ENCODE measurements around the gene PON1.

PON1 gene

DNA sequence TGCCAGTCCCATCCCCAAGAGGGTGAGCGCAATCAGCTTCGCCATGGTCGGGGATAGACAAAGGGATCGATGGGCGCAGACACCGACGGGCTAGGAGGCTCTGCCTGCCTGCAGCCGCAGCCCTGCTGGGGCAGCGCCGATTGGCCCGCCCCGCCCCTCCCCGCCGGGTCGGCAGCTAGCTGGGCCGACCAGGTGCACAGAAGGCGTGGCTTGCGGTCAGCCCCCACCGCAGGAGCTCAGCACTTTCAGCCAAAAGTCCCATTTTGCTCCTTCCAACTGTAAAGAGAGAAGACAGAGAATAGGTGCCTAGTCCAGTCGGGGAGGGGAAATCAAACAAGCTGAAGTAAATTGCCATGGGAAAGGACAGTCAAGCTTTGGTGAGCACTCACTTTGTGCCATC is at the start of gene PON1:
TSS of gene PON1 (minus strand) at position 102 of the 400 bp plus-strand sequence. CDS start at position 45, 57 bp downstream.
- no peak for DNase-seq

DNA sequence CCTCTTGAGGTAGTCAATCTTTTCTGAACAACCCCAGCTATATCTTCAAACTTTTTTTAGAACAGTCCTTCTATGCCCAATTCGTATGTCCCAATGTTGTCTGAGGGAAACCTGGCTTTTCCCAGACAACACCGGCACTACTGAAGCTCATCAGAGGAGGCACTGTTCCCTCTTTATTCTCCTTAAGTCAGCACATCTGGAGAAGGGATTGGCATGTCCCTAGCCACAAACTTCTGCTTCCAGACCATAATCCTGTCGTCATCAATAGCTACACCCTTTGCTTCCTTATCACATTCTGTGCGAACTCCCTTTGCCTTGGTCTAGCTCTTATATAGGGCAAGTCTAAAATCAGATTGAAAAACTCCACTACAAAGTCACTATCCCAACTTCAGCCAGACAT is 49.0 kb upstream of the PON1 start:
- no peak for DNase-seq

DNA sequence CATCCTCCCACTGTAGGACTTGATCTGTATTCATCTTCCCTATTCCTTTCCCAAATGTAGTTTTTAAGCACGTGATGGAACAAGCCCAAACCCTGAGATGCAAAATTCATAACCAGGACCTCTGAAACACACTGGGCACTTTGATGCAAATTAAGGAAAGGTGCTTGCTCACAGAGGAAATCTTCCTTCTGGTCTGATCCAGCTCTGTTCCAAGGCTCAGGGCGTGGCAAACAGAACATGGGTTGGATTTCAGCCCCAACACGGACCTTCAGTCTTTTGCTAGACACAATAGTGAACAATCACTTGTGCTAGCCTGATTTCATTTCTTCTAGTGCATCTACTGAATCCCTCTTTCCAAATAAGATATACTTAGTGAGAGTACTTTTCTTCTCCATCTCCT is 43.9 kb upstream of the PON1 start:
- DNase-seq: no peak

DNA sequence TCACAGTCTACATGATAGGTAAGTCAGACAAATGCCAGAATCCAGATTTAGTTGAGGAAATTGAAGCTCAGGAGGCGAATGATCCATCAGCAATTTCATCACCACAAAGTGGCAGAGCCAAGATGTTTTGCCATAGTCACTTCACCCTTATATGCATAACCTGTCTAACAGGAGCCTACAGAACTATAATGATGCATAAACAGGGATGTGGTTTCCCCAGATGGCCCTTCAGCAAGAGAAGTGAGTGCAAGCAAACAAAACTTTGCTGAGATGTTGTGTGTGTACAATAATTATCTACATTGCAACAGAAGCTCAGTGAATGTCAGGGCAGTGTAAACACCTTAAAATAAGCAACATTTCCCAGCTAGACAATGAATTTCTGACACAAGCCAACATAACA is 43.3 kb upstream of the PON1 start:
- no peak for DNase-seq

DNA sequence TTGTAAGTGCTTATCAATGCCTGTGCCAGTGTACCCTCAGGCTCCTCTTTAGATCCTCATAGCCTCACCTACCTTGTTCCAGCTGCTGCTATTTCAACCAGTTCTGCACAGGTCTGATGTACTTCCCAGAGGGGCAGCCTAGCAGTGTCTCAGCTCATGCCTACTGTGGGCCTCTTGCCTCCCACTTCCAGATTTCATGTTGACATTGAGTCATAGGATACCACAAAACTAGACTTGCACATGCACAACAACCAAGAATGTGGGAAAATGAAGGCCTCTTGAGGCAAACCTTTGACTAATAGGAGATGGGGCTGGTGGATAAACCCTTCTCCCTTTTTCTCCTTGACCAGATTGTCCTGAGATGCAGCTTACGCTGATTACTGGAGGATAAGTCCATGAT is 40.8 kb upstream of the PON1 start:
- no peak for DNase-seq

DNA sequence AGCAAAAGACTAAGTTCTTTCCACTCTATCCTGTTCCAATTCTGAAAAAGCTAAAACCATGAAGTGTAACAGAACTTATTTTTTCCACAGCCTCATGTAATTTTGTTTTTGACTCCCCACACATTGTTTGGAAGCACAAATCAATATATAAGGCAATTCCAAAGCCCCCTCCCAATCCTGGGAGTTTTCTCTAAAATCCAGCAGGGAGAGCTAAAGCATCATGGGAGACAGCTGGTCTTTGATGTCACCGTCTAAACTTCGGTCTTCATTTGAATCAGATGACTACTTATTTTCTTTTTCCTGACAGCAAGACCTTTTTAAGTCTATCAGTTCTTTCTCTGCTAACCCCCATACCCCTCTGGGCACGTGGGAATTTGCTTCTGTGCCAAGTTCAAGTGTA is 33.3 kb upstream of the PON1 start:
- no peak for DNase-seq

DNA sequence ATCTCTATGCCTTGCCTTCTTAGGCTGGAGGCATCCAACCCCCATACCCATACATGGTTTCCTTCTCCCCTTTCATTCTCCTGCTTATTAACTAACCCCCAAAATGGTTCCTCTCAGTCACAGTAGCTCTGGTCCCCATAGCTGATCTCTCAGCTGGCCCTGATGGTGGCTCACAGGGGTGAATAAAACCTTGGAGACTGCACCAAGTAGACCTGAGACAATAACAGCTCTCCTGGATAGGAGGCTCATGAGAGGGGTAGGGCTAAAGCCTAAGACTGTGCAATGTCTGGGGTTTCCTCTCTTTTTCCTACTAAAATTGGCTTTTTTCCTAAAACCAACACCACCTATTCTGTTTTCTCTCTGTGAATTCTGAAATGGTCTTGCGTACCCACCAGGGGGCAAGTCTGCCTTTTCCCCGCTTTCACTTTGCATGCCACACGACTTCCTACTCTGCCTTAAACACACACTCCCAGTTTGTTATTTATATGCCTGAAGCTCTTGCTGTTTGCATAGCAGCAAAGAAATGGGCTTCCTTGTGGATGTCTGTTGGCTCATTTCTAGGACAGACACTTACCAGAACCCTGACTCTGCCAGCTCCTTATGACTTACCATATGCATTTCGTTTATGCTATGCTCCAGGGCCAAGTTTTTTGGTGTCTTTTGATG is 18.4 kb upstream of the PON1 start:
- no peak for DNase-seq

DNA sequence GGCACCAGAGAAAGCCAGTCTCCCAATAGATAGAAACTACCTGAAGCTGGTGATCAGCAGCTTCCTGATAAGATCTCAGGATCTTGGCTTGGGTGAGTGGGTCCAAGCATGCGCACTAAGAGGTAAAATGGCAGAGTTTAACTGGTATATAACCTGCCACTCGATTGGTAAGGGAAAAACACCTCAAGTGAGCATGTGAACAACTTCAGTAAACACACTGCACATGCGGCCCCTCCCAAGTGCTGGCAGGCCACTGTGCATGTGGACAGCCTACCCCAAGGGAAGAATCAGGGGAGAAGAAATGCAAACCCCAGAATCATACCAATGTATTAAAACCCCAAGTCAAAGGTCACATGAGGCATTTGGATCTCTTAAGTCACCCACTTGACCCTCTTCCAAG is 17.7 kb upstream of the PON1 start:
- no peak for DNase-seq

DNA sequence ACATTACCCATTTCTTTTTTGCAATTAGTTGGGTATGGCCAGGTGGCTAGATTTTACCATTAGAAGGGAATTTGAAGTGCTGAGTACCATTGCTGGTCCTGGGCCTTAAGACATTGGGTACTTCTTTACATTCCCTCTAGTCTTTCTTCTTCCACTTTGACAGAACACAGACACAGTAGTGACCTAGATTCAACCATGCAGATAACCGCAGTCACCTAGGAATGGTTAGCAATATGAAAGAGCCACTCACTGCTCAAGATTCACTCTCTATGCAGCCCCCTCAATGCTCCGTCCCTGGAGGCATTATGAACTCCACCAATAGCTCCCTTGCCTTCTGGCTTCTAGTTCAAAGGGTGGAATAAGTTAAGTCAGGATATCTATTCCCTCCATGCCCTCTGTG is 16.2 kb upstream of the PON1 start:
- no peak for DNase-seq

DNA sequence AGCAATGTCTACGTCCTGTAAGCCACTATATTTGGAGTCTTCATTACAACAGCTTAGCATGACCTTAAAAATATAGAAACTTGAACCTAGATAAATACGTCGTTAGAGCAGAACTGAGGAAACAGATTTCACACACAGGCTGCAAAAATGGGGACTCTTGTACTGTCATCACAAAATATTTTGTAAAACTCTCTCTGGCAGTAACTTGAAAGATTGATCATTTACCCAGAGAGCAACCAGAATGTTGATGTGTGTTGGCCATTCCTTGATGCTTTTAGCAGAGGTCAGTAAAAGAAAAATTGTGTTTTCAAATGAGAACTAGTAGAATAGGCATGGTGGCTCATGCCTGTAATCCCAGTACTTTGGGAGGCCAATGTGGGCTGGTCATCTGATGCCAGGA is 14.5 kb upstream of the PON1 start:
- DNase-seq: no peak

DNA sequence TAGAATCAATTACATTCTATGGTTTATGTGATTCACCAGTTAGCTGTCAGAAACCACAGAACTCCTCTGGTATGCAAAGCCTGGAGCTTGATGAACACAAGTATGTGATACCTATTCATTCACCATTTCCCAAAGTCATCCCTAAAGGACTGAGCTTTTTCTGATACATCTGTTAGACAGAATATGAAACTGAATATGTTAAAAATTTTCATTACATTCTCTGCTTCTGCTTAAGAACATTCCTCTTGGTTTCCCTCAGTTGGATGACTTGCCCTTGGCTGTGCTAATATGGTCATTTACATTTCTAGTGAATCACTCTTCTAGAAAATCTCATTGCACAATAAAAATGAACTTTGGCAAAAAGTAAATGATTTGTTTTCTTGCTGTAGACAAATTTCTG is 10.8 kb upstream of the PON1 start:
- no peak for DNase-seq

DNA sequence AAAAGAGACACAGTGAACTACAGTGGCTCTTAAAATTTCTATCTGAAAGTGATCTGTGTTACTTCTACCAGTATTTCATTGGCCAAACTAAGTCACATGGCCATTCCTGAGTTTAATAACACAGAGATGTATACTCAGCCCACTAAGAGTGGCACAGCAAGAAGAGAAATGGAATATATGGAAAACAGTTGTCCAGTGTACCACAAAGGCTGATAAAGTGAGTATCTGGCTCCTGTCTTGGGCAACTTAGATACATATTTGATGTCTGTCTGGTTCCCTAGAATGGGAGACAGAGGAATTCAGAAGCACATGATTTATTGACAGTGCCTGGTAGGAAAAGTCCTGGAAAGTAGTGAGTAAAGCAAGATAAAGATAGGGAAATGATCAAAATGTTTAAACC is 10.1 kb upstream of the PON1 start:
- DNase-seq: no peak

DNA sequence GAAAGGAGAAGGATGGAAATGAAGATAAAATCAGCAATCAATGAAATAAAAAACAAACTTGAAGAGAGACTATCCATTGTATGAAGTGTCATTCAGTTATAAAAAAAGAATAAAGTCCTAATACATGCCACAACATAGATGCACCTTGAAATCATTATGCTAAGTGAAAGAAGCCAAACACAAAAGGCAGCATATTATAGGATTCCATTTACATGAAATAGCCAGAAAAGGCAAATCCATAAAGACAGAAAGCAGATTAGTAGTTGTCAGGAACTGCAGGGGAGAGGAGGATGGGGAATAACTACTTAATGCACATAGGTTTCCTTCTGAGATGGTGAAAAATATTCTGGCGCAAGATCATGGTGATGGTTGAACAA is 6.6 kb upstream of the PON1 start:
- no peak for DNase-seq

DNA sequence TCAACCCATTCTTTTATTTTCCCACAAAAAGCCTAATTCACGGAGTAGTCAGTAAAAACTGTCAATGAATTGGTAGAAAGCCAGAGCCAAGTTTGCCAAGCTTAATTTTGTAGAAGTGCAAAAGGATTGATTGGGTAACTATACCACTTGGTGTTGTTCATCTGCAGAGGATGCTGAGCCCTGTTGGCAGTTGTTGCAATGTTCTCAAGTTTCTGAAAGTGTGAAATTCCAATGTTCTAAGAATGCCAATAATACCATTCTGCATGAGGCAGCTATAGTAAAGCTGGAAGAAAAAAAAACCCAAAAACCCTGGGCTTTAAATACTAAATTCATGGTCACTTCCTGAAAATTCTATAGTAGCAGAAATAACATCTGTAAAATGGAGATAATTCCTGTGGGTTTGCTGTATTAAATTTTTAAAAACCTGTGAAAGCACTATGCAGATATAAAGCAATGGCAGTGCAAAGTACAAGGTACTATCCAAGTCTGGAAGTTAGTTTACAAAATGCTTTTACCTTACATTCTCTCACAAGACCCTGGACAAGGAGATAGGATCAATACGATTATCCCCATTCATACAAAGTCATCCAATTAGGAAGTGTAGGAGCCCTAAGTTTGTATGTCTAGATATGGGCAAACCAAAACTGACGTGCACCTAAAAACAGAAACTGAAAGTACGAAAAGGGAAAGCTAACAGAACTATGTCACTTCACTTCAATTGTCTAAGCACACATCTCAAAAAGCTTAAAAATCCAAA is 6.0 kb upstream of the PON1 start:
- DNase-seq: no peak

DNA sequence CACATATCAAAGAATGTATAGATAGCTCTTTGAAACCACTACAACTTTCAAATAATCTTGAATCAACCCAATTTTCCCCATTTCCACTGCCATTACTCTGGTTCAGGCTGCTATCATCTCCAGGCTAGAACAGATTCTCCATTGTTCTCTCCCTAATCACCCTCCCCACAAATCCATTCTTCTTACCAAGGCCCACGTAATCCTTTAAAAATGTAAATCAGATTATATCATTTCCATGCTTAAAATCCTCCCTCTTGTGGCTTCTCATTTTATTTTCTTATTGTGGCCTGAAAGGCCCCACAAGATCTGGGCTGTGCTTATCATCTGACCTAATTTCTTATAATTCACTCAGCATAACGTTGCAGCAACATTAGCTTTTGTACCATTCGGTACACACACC is 3.0 kb upstream of the PON1 start:
- DNase-seq: no peak

DNA sequence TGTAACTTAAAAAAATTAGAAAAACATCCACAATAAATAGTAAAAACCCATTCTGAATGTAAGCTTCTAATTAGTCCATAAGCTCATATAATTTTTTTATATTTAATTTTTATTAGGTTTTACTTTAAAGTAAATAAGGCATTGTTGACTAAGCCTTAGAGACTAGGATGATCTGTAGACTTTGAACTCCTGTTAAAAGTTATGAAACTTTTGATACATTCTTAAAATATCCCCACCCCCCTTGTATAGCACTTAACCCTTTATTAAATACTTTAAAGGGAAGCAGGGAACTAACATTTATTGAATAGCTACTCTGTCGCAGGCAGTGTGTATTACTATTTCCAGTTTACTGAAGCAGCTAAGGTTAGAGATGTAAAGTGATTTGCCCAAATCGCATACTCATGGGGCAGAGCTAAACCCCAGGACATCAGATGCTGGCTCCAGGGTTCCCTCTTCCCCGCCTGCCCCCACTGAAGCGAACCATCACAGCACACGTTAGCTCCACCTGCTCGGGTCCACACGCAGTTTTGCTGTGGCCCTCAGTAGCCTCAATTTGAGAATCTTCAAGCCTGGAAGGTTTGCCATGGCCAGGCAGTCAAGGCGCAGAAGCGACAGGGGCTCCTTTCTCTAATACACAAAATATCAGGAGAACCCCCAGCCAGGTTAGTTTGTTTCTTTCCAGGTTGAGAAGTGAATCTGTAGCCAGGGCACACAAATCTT is 762 bp downstream of the PON1 start:
- DNase-seq: no peak

DNA sequence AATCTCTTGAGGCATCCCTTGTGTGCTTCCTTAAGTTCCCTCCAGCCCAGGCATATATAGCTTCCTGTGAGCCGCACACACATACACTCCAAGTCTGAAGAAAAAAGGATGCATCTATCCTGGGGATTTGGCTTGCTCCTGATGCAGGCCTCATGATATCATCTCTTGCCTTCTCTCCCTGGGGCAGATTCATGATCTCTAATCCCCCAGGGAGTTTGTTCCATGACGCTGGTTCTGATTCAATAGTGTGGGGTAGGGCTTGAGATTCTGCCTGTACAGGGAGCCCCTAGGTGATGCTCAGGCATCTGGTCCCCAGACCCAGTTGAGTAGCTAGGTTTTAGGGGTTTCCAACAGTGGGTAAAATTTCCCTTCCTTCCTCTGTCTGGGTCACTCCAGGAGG is 1.5 kb downstream of the PON1 start:
- DNase-seq: no peak

DNA sequence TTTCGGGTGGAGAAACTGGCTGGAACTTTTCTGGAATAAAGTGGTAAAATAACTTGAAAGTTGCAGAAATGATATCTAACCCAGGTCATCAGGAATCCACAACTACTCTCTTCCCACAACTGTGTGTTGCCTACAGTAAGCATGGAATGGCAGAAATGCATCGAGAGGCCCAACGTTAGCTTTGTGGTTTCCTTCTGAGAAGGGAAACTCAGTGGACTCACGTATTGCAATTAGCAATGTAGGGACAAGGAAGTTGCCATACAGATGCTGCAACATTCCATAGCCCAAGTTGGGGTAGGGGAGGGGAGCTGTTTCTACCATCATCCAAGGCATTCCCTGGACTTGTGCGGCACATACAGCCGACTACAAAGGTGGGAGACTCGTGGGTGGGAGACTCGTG is 1.9 kb downstream of the PON1 start:
- DNase-seq: no peak

DNA sequence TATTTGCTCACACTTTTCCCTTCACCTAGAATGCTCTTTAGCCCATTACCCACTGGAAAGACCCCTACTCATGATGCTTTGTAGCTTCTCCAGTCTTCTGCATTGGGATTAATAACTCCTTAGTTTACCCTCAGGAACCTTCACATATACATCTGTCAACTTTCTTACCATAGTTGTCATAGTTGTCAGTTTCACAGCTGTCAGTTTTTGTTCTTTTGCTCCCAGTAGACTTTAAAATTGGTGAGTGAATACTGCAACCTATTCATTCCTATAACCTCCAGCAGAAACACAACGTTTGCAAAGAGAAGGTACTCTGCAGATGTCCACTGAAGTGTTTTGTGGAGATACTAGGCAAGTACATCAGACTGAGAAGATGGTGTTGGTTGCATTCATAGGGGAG is 2.6 kb downstream of the PON1 start:
- no peak for DNase-seq

DNA sequence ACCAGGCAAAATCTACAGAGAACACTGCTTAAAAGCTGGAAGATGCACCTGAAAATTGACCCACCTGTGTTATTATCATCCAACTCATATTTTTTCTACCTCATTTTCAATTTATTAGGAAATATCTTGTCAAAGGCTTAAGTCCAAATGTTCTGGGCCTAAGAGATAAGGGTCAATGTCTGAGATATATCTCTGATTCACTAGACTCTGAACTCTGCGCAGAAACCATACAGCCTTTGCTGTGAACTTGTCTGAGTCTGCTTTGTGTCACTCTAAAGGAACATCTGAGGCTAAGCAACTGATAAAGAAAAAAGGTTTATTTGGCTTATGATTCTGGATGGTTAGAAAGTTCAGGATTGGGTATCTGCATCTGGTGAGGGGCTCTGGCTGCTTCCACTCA is 3.7 kb downstream of the PON1 start:
- DNase-seq: no peak

DNA sequence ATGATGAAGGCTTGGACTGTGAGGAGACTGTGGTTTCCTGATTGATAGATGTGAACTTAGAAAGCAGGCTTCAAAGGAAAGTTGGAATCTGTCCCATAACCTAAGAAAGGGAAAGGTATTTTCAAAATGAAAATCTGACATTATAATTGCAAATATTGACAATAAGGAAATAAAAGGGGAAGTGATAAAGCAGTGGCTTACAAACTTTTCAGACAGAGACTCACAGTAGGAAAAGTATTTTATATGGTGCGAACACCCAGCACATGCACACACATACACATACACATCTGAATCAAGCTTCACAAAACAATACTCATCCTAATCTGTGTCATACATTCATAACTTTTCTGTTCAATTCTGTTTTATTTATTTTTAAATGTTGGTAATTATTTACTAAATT is 4.8 kb downstream of the PON1 start:
- no peak for DNase-seq

DNA sequence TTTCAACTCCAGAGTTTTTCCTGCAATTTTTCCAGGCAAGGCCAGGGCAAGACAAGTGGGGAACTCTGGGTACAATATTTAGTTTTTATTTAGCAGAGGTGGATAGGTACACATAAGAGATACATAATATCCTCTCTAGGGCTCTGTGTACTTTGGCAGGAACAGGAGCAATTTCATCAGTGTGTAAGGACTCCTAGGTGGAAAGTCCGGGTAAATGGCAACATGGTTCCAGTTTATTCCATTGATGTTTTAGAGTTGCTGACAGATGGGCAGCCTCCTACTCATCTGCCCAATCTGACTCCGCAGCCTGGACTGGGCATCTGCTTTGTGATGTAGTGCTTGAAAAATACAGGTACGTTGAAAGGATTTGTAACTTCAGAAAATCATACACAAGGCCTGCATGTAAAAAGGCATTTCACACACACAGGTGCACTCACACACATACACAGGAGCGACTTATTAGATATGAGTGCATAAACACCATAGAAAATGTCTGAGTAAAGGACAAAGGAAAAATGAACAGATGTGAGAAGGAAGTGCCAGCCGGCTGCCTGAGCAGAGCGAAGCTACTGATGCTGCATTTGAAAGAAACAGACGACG is 5.7 kb downstream of the PON1 start:
- no peak for DNase-seq

DNA sequence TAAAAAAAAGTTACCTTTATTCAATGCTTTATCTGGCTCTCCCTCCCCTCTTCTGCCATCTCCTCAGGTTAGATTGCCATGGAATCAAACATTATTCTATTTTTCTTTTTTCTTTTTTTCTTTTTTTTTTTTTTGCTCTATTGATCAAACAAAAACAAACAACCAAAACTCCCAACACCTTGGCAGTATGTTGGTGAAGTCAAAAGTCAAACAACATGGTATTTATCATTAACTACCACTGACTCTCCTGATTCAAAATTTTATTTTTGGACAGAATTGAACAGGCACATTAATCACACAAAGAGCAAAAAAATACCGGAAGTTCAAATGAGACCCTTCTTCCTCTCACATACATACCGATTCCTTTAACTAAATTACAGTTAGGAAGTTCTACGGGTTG is 6.4 kb downstream of the PON1 start:
- no peak for DNase-seq

DNA sequence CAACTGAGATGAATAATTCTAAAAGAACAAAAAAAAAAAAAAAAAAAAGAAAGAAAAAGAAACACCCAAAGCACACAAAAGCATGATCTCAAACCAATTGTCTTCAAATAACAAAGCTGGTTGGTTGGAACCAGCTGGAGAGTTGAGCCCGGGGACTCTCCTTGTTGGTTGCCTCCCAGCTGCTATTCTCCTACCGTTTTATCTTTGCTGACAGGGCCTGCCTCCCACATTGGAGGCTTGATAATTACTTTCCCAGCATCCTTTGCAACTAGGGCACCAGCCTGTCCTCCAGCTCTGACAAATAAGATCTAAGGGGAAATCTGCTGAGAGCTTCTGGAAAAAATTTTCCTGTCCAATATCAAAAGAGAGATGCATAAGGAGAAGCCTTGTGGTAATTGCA is 6.8 kb downstream of the PON1 start:
- DNase-seq: no peak
